SK-N-SH treated with all-trans-retinoic acid at 6 μM for 48 hours (cell line): ENCODE results near the gene PARP3.

Source experiments
- ATAC-seq: fragments of 200-7000 bp; cut with Tn5 transposase; 3 replicates; pipeline ENCODE4 v1.9.1; 2020; ENCODE audit warnings: mild to moderate bottlenecking, moderate library complexity
- ARNTL ChIP-seq: fragments of 450-650 bp; formaldehyde crosslinking; IDR thresholded peaks from 2 replicates; pipeline ENCODE4 v1.5.0; 2020; ENCODE audit warnings: low read depth, mild to moderate bottlenecking, moderate library complexity, borderline replicate concordance
- BACH2 ChIP-seq: fragments of 250-450 bp; sonication (Bioruptor Pico); IDR thresholded peaks from 2 replicates; pipeline ENCODE4 v1.9.0; 2021; ENCODE audit warnings: mild to moderate bottlenecking, borderline replicate concordance
- CSDC2 ChIP-seq: fragments of 250-450 bp; sonication (Bioruptor Pico); IDR thresholded peaks from 2 replicates; pipeline ENCODE4 v1.5.0; 2020; ENCODE audit warnings: mild to moderate bottlenecking, moderate library complexity
- CSRNP3 ChIP-seq: fragments of 250-450 bp; sonication (Bioruptor Pico); IDR thresholded peaks from 2 replicates; pipeline ENCODE4 v1.5.1; 2021; ENCODE audit warnings: mild to moderate bottlenecking, moderate library complexity
- ESRRG ChIP-seq: fragments of 250-450 bp; sonication (Bioruptor Pico); IDR thresholded peaks from 2 replicates; pipeline ENCODE4 v1.6.1; 2021; ENCODE audit warnings: mild to moderate bottlenecking
- GLIS3 ChIP-seq: fragments of 250-450 bp; sonication (Bioruptor Pico); IDR thresholded peaks from 2 replicates; pipeline ENCODE4 v1.5.0; 2020; ENCODE audit warnings: mild to moderate bottlenecking, moderate library complexity
- ISL1 ChIP-seq: fragments of 250-450 bp; sonication (Bioruptor Pico); IDR thresholded peaks from 2 replicates; pipeline ENCODE4 v2.1.2; 2022; ENCODE audit warnings: mild to moderate bottlenecking, moderate library complexity
- OSR1 ChIP-seq: fragments of 250-450 bp; sonication (Bioruptor Pico); IDR thresholded peaks from 2 replicates; pipeline ENCODE4 v1.8.0; 2022; ENCODE audit warnings: moderate library complexity, mild to moderate bottlenecking, inconsistent platforms
- POU6F1 ChIP-seq: fragments of 250-450 bp; sonication (Bioruptor Pico); IDR thresholded peaks from 2 replicates; pipeline ENCODE4 v1.8.0; 2021; ENCODE audit warnings: low read depth, mild to moderate bottlenecking, moderate library complexity, borderline replicate concordance
- PPARA ChIP-seq: fragments of 250-450 bp; sonication (Bioruptor Pico); IDR thresholded peaks from 2 replicates; pipeline ENCODE4 v1.5.0; 2020; ENCODE audit warnings: mild to moderate bottlenecking, borderline replicate concordance
- SNAI2 ChIP-seq: fragments of 250-450 bp; sonication (Bioruptor Pico); IDR thresholded peaks from 2 replicates; pipeline ENCODE4 v1.5.0; 2020; ENCODE audit warnings: mild to moderate bottlenecking, moderate library complexity
- TCF4 ChIP-seq: fragments of 250-450 bp; sonication (Bioruptor Pico); IDR thresholded peaks from 2 replicates; pipeline ENCODE4 v1.8.0; 2021; ENCODE audit warnings: mild to moderate bottlenecking, moderate library complexity, borderline replicate concordance
- TOX ChIP-seq: fragments of 250-450 bp; sonication (Bioruptor Pico); IDR thresholded peaks from 2 replicates; pipeline ENCODE4 v1.8.0; 2021; ENCODE audit warnings: mild to moderate bottlenecking, moderate library complexity, borderline replicate concordance
- ZC3H10 ChIP-seq: fragments of 250-450 bp; sonication (Bioruptor Pico); IDR thresholded peaks from 2 replicates; pipeline ENCODE4 v1.5.1; 2021; ENCODE audit warnings: mild to moderate bottlenecking, moderate library complexity
- ZFP3 ChIP-seq: fragments of 250-450 bp; sonication (Bioruptor Pico); IDR thresholded peaks from 2 replicates; pipeline ENCODE4 v1.5.0; 2020; ENCODE audit warnings: mild to moderate bottlenecking, moderate library complexity
- ZNF565 ChIP-seq: fragments of 450-650 bp; formaldehyde crosslinking; conservative IDR thresholded peaks from 2 replicates; pipeline ENCODE4 v1.5.0; 2020; ENCODE audit warnings: low read depth, mild to moderate bottlenecking, moderate library complexity
- ZNF70 ChIP-seq: fragments of 450-650 bp; formaldehyde crosslinking; IDR thresholded peaks from 2 replicates; pipeline ENCODE4 v1.5.0; 2020; ENCODE audit warnings: mild to moderate bottlenecking, moderate library complexity
- ZNF8 ChIP-seq: fragments of 450-650 bp; formaldehyde crosslinking; IDR thresholded peaks from 2 replicates; pipeline ENCODE4 v1.5.0; 2020; ENCODE audit warnings: mild to moderate bottlenecking, moderate library complexity
- TF ChIP-seq, protein P1 (sequence below): fragments of 250-450 bp; sonication (Bioruptor Pico); IDR thresholded peaks from 2 replicates; pipeline ENCODE4 v1.5.0; 2020; ENCODE audit warnings: mild to moderate bottlenecking, moderate library complexity
- TF ChIP-seq, protein P2 (sequence below): fragments of 250-450 bp; sonication (Bioruptor Pico); IDR thresholded peaks from 2 replicates; pipeline ENCODE4 v1.5.1; 2020; ENCODE audit warnings: low read depth, mild to moderate bottlenecking, moderate library complexity

The PARP3 gene

GRCh38 chr3:51934991-51935885, 6.9 kb upstream of the PARP3 start:
- no peak for TF ChIP-seq SNAI2 (CRISPR knock-in tag)
- TF ChIP-seq ISL1 (CRISPR knock-in tag): no peak
- TF ChIP-seq TOX (CRISPR knock-in tag): no peak
- no peak for TF ChIP-seq ZC3H10 (CRISPR knock-in tag)
- TF ChIP-seq ZNF8: no peak
- TF ChIP-seq, protein P1, sequence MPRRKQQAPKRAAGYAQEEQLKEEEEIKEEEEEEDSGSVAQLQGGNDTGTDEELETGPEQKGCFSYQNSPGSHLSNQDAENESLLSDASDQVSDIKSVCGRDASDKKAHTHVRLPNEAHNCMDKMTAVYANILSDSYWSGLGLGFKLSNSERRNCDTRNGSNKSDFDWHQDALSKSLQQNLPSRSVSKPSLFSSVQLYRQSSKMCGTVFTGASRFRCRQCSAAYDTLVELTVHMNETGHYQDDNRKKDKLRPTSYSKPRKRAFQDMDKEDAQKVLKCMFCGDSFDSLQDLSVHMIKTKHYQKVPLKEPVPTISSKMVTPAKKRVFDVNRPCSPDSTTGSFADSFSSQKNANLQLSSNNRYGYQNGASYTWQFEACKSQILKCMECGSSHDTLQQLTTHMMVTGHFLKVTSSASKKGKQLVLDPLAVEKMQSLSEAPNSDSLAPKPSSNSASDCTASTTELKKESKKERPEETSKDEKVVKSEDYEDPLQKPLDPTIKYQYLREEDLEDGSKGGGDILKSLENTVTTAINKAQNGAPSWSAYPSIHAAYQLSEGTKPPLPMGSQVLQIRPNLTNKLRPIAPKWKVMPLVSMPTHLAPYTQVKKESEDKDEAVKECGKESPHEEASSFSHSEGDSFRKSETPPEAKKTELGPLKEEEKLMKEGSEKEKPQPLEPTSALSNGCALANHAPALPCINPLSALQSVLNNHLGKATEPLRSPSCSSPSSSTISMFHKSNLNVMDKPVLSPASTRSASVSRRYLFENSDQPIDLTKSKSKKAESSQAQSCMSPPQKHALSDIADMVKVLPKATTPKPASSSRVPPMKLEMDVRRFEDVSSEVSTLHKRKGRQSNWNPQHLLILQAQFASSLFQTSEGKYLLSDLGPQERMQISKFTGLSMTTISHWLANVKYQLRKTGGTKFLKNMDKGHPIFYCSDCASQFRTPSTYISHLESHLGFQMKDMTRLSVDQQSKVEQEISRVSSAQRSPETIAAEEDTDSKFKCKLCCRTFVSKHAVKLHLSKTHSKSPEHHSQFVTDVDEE (CRISPR knock-in tag): no peak
- TF ChIP-seq CSRNP3 (CRISPR knock-in tag): no peak
- ATAC-seq: no peak

GRCh38 chr3:51935886-51936755, 6.0 kb upstream of the PARP3 start:
- ATAC-seq: no peak
- TF ChIP-seq CSDC2 (CRISPR knock-in tag) (no peak), CSRNP3 (CRISPR knock-in tag) (no peak), ISL1 (CRISPR knock-in tag) (no peak), BACH2 (CRISPR knock-in tag) (no peak), PPARA (CRISPR knock-in tag) (no peak), ZC3H10 (CRISPR knock-in tag) (no peak), ESRRG (CRISPR knock-in tag) (no peak), GLIS3 (CRISPR knock-in tag) (no peak), ZFP3 (no peak), TCF4 (CRISPR knock-in tag) (no peak), ZNF70 (CRISPR knock-in tag) (no peak), ARNTL (CRISPR knock-in tag) (no peak), ZNF8 (no peak), POU6F1 (CRISPR knock-in tag) (no peak), OSR1 (no peak), ZNF565 (CRISPR knock-in tag) (no peak), TOX (CRISPR knock-in tag) (no peak)
- TF ChIP-seq, protein P1 (CRISPR knock-in tag): no peak
- TF ChIP-seq, protein P2, sequence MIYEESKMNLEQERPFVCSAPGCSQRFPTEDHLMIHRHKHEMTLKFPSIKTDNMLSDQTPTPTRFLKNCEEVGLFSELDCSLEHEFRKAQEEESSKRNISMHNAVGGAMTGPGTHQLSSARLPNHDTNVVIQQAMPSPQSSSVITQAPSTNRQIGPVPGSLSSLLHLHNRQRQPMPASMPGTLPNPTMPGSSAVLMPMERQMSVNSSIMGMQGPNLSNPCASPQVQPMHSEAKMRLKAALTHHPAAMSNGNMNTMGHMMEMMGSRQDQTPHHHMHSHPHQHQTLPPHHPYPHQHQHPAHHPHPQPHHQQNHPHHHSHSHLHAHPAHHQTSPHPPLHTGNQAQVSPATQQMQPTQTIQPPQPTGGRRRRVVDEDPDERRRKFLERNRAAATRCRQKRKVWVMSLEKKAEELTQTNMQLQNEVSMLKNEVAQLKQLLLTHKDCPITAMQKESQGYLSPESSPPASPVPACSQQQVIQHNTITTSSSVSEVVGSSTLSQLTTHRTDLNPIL (CRISPR knock-in tag): no peak
